AML-193 (cell line): Measurements from ENCODE around the gene TIMM22.

Source experiments
- DNase-seq, 2 experiments: peaks; one replicate each; lab custom pipeline; 2025; lab: John Stamatoyannopoulos, UW

TIMM22 gene

DNA sequence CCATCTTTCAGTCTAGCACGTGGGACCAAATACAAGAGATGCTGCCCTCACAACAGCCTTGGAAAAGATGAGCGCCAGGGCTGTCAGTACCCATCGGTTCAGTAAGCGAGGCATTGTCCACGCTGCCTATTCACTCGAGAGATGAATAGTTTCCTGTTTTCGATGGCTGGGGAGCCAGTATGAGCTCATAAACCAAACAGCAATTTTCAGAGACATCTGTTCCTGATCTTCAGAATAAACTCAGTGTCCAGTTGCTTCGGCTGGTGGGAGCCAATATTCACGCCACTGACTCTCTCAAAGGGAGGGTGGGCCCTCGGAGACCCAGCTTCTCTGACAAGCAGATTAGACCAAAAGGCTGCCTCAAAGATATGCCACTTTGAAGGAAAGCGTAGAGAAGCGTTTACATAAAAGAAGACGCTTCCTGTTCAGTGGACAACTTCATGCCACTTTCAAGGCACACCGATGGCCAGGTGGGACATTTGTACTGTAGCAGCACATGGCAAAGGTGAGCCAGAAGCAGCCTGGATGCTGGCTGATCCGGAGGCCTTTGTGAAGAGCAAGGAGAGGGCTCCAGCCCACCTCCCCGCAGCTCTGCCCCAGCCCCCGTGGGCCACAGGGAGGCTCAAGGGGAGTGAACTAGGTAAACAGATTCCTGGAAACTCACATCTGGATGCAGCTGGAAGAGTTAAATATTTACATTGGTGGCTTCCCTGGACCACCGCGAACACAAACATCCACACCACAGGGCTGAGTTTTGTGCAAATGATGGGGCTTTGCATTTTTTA is 6.0 kb downstream of the TIMM22 start:
- no peak for DNase-seq

DNA sequence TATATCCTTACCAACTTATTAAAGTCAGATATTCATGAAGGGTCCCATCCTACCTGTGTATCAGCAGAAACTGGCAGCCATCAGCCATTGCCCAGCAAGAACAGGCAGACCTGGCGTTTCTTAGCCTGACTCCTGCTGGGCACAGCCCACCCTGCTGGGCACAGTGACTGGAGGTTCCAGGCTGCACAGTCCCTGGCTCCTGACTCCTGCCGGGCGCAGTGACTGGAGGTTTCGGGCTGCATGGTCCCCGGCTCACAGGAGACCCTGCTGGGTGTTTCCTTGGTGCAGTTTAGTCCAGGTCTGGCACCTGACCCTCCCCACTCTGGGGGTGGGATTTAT is 6.7 kb downstream of the TIMM22 start:
- DNase-seq: no peak

DNA sequence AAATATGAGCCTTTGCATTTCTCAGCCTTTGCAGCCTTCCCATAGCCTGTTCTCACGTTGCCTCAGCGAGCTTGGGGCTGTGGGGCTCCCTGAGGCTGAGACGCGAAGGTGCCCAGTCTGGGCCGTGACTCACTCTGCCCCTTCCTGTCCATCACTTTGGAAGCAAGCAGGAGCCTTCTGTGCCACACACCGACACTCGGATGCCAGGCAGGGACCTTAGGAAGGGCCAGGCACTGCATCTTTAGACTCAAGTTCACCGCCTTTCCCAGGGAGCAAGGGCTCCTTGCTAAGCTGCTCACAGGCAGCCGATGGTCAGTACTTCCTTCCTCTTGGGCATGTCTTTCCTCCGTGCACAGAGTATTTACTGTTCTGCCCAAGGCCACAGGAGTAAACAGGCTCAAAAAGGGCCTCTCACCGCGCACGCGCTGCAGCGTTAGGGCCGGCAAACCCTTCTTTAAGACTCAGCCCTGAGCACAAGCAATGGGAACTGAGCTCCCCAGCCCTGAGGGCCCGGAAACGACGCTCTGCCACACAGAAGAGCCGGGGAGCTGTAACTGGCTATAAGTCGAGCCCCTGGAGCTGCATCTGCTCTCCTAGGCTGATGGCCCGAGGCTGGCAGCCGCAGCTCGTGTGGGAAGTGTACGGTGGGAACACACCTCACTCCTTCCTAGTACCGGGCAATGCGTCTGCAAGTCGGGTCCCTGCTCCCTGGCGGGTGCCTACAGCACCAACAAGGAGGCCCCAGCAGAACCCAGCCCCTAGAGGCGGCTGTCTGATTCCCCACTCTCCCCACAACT is 7.2 kb downstream of the TIMM22 start:
- no peak for DNase-seq

DNA sequence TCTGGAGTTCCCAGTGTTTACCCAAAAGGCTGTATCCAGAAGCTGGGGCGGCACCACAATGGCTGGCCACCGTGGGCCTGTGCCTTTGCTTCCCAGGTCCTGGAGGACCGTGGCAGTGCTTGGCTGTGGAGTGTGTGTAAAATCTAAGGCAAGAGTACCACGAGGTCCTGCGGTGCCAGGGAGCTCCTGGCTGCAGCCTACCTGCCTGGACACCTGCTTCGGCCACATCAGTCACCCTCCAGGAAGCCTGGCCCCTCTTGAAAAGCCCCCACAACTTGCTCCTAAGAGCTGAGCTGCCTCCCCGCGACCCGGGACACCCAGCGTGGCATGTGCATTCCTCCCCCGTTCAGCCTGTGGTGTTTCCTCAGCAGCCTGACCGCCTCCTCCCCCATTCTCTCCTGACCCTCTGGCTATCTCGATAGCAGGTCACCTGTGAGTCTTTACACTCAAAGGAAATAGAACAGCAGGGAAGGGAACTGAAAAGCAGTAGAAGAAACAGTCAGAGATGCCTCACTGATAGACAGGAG is 7.9 kb downstream of the TIMM22 start:
- no peak for DNase-seq

DNA sequence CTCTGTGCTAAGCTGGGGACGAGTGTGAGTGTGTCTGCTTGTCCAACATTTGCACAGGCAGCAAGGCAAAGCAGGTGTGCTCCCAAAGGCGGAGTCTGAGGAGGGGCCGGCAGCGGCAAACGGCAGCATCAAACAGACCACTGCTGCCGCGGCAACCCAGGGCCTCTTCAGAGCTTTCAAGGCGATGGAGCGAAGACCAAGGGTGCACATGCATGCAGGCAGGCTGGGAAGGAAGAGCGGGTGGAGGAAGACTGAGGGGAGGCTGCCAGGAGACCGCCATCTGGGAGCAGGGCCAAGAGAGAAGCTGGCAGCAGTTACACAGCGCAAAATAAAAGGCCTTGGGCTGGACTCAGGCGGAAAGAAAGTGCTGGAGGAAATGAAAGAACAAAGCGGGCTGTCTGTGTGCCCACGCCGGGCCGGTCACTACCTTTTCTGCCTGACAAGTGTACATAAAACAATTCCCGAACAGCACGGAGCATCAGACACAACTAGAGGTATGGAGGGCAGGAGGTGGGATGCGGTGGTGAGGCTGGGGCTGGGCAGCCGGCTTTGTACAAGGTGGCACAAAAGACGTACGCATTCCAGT is 8.5 kb downstream of the TIMM22 start:
- DNase-seq: no peak

DNA sequence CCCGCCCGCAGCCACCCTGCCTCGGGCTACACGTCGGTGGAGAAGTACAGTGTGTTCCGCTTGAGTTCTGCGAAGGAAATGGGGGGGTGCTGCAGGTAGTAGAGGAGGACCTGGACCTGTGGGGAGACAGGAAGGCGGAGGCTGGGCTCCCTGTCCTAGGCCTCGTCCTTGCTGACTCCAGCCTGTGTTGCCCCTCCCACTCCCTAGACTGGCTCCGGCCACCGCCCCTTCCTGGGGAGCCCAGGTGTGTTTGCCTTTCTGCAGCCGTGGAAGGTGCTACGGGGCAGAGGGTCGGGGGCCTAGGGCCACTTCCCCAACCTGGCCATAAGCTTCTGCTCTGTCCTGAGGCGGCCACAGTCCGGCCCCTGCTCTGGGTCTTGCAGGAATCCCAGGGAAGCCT is 9.1 kb downstream of the TIMM22 start:
- DNase-seq: no peak

DNA sequence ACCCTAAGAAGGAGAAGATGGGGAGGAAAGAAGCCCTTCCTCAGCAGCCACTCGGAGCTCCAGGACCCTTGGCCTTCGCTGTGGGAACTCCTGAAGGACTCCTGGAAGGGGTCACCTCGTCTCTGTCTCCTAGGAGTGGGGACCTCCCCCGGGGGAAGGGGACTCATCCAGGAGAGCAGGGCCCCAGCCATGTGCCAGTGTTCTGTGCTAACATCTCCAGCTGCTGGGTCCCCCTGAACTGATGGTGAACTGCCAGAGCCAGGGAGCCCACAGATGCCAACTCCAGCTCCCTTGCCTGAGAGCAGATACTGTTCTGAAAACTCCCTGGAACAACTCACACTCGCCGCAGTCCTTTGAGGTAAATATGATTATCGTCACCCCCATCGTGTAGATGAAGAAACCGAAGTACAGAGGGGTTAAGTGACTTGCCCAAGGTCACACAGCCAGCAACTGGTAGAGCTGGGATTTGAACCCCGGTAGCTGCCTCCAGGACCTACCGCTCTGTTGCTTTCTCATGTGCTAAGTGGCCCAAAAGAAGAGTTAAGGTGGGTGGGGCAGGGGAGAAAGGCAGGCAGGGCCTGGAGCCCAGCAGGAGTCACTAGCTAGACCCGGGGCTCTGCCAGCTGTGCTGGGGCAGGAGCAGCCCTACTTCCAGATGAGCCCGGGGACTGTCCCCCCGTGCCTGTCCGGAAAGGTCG is 10.5 kb downstream of the TIMM22 start:
- no peak for DNase-seq

DNA sequence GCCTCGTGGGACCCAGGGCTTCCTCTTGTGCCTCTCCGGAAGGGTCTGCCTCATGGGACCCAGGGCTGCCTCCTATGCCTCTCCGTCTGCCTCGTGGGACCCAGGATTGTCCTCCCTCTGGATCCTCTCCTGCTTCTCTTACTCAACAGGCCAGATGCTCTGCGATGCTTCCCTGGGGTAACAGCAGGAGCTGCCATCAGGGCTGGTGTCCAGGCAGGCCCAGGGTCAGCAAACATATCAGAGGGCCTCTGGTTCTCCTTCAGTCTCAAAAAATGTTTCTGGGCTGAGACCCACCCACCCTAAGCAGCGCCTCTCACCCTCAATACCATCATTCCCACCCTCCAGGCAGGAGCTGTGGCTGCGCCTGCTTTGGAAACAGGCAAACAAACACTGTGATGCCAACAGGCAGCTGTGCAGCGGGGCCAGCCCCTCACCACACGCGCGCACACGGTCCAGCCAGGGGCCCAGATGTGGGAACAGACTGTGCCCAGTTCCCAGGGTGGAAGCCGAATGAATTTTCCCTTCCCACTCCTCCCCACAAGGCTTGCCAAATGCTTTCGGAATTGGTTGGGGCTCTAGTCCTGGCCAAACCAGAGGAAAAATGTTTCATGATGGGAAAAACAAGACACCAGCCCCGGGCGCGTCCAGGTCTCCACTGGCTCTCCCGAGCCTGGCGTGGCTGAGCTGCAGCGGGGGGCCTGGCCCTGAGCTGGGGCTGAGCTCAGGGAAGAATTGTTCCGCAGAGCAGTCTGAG is 11.3 kb downstream of the TIMM22 start:
- DNase-seq: no peak

DNA sequence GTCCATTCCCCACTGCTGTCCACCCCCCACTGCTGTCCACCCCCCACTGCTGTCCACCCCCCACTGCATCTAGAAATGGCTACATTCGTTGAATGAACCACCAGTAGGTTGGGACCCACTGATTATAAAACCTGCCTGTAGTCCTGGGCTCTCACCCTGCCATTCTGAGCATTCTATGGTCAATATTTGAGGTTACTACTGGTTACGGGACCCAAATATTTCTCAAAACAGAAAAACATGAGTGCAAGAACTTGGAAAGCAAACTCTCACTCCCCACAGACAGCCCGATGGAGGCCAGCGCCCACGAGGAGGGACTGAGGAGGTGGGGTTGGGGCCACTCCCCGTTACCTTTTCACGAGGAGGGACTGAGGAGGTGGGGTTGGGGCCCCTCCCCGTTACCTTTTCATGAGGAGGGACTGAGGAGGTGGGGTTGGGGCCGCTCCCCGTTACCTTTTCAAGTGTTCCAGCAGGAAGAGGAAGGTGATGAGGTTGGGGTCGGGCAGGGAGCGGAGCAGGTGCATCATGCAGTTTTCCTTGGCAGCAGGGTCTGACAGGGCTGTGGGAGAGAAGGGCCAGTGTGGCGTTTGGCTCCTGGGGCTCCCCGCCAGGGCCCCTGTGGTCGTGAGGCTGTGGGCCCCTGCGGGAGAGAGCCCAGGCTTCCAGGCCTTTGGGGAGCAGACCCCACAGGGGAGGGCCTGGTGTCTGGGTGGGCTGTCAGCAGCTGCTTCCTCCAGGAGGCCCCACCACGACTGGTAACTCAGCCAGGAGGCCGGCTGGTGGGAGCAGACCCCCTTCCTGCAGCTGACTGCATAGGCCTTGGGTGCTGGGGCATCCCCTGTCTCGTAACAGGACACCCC is 12.5 kb downstream of the TIMM22 start:
- DNase-seq: no peak

DNA sequence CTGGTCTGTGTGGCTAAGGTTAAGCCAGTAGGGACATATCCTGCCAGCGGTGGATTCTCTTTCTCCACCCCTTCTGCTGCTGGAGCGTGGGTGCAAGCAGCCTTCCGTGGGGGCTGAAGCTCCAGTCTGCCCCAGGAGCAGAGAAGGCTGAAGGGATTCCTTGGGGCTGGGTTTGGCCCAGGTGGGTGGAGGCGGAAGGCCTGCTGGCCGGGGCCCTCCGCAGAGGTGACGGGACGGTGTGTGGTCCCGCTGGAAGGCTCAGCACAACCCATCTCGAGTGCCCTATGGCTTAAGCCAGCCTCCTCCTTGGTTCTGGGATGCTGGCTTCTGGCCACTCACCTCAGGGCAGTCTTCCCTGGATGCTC is 13.1 kb downstream of the TIMM22 start:
- no peak for DNase-seq

DNA sequence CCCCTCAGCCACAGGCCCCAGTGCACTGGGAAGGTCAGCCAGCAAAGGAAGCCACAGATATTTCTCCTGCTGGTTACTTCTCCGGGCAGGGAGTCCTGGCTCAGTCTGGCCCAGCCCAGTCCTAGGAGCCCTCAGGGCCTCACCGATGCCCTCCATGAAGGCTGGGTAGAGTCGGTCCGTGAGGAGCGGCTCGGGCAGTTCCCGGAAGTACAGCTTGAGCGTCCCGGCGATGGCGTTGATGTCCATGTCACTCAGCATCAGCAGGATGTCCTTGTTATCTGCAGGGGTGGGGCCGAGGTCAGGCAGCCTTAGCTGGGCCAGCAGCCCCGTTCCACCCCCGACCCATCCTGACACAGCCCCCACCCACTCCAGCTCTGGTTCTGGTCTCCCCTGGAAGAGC is 13.7 kb downstream of the TIMM22 start:
- no peak for DNase-seq

DNA sequence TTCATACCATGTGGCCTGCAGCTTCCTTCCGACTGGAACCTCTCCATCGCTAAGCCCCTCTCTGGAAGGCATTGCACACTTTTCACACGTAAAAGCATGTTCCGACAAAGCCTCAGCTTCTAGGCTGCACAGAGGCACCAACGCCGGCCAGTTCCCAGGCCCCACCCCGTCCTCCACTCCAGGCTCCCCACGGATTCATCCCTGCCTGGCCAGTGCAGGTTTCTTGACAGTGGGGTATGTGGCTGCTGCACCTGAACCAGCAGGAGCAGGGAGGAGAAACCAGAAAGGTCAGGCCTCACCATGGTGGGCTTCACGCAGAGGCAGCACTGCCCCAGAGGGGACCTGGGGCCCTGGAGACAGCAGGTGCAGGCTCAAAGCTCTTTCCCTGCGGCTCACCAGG is 14.2 kb downstream of the TIMM22 start:
- no peak for DNase-seq

DNA sequence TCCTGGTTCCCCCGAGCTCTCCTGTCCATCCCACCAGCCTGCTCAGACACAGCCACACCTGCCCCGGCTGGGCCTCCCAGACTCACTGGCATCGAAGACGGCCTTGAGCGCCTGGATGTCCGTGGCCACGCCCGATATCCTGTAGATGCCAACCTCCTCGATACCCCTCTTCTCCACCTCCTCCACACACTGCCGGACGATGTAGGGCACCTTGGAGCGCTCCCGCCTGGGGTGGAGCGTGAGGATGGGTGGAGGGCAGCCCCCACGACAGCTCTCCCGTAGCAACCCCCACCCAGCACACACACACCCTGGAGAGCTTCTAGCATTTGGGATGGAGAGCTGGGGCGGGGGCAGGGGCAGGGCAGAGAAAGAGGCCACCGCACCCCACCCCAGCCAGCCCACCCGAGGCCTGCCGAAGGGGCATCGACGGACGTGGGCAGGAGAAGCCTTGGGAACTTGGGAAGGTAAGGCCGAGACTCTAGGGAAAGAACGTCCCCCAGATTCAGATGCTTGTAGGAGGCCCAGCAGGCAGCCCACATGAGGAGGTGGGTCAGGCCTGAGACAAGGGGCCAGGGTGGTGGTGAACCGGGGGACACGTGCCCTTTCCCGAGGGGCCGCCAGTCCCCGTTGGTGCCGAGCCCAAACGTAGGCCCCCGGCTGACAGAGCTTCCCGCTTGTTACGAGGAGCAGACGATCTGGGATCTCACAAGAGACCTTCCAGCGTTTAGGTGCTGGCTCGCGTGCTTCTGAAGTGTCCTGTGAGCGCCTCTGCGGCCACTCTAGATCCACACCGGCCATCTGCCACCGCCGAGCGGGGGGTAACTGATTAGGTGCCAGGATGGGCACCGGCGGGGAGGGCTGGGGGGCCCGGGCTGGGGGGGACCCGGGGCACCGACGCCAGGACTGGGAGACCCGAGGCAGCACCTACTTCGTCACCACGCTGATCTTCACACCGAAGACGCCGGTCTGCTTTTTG is 15.1 kb downstream of the TIMM22 start:
- no peak for DNase-seq

DNA sequence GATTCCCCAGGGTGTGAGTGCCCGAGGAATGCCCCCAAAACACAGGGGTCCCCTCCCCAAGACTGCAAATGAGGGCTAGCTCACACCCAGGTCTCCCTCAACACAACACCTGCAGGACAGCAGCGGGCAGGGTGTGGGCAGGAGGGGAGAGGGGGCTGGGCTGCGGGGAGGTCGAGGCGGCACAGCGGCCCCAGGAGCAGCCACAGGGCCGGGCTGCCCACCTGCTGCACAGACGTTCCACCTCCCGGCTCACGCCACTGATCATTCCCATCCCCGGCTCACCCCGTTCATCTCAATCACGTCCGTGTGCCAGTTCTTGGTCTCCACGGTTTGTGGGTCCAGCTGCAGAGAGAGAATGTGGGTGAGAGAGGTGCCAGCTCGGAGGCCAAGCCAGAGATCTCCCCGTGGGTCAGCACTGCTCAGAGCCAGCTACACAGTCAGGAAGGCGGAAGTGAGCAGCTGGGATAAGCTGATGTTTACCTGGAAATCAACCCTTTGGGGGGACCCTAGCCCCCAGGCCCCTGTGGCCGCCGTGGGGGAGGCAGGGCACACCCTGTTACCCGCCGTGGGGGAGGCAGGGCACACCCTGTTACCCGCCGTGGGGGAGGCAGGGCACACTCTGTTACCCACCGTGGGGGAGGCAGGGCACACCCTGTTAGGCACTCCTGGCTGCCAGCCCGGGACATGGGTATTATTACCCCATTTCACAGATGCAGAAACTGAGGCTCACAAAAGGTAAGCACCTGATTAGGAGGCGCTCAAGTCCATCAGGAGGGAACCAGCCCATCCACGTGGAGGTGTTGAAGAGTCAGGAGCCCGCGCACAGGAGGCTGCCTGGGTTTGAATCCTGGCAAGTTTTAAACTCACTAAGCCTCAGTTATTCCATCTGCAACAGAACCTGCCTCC is 16.1 kb downstream of the TIMM22 start:
- DNase-seq: no peak

DNA sequence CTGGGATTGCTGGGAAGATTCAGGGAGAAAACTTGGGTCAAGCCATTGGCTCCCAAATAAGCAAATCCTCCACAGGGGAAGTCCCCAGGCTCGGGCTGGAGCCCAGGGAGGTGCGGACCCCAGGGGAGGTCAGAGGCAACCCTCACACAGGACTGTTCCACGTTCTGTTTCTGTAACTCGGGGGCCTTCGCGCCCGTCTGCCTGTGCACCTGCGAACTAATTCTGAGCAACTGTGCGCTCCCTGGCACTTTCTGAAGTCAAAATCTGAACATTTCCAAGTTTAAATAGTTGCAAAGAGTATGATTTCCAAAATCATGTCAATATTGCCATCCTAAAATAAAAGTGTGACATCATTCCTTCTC is 16.8 kb downstream of the TIMM22 start:
- DNase-seq: no peak

DNA sequence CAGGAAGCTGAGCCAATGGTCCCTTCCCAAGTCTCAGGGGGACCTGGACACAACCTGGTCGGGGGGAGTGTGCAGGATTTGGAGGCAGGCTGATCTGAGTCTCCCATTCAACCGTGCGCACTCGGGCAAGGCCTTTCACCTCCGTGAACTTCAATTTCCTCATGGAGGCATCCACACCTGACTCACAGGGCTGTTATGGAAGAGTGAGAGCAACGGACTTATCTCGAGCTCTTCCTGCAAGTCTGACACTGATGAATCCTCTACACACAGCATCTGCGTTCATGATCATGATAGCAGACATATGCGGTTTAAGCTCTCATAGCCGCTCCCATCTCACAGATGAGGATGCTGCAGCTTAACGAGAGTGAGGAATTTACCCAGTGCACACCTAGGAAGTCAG is 21.6 kb downstream of the TIMM22 start:
- DNase-seq: no peak

DNA sequence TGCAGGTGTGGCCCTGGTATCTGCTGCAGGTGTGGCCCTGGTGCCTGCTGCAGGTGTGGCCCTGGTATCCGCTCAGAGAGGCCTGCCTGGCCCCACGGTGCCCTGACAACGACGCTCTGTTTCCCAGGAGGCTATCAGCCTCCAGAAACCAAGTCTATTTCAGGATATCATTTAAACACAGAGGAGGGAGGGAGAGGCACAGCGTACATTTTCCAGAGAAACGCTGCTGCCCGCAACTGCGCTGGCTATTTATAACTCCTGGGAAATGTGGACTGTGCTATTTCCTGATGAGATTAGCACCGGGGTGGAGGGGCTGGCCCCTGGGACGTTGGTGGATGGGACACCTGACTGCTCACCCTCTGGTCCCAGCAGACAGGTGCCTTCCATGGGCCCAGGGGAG is 22.5 kb downstream of the TIMM22 start:
- no peak for DNase-seq

DNA sequence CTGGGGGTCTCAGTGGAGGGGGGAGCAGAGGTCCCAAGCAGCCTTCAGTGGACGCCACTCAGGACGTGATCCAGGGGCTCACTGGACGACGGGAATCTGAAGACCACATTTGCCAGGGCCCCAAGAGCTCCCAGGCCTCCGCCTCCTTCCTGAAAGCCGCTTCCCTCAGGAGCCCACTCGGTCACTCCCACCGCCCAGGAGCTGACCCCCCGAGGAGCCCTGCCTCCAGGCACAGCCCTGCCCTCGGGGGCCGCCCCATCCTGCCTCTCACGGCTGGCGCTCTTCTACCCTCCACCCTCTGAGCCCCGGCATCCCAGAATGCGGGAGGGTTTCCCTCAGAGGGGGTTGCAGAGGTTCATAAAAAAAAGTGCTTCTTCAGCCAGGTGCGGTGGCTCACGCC is 24.2 kb downstream of the TIMM22 start:
- DNase-seq: no peak
